Endothelial cell of umbilical vein (primary cell): ENCODE data around the gene ELAC1. TPM values are rescaled to one million over a fixed set of nuclear protein-coding genes. Genes with fewer than 3 reads are reported as not detected.

Source experiments
- BruUV-seq: library from RNA; stranded (reverse); fragments of 400-500 nt; replicated peaks from 2 replicates; lab custom pipeline; 2021; lab: Mats Ljungman, UMichigan
- CTCF ChIA-PET: fragments of 300-600, 350-600 bp; sonication (Branson Sonifier 250); formaldehyde crosslinking; loops from one replicate; lab custom pipeline; 2021; ENCODE audit warnings: antibody characterized with exemption, inconsistent platforms; lab: Charles Lee
- POLR2A ChIA-PET: fragments of 300-600, 350-600 bp; sonication (Branson Sonifier 250); formaldehyde crosslinking; loops from one replicate; lab custom pipeline; 2021; ENCODE audit warnings: antibody characterized with exemption, inconsistent platforms; lab: Charles Lee
- DNase-seq: peaks from one replicate; pipeline ENCODE4 v3.0.0-alpha.2; 2011; ENCODE audit warnings: low read depth, low spot score
- FAIRE-seq: peaks from 2 replicates; lab custom pipeline; 2011; peaks lifted over from hg19 to GRCh38; lab: Jason Lieb, UNC
- H2AFZ ChIP-seq: 2 replicates; pipeline ENCODE4 v1.6.0; 2012; ENCODE audit warnings: low read depth, low read length, control low read depth, inconsistent platforms
- H3K27ac ChIP-seq: 2 replicates; pipeline ENCODE4 v1.5.1; 2011; ENCODE audit warnings: low read depth, mild to moderate bottlenecking, control low read depth, low read length, moderate library complexity; ENCODE audit not compliant: insufficient read depth
- H3K27me3 ChIP-seq, 2 experiments: 2 replicates each; pipeline versions ENCODE4 v1.6.0 to v1.6.1; 2011; ENCODE audit warnings: low read length in 2 of 2, mixed read lengths in 1 of 2; ENCODE audit not compliant: control insufficient read depth in 2 of 2, insufficient read depth in 2 of 2
- H3K36me3 ChIP-seq, 2 experiments: 2 replicates in 1 of 2; 3 replicates in 1 of 2; pipeline ENCODE4 v1.5.1; 2011; ENCODE audit warnings: low read length in 2 of 2, mild to moderate bottlenecking in 1 of 2, moderate library complexity in 1 of 2; ENCODE audit not compliant: control insufficient read depth in 2 of 2, insufficient read depth in 2 of 2; ENCODE audit errors: extremely low read depth in 1 of 2
- H3K4me1 ChIP-seq: 3 replicates; pipeline ENCODE4 v1.5.1; 2011; ENCODE audit warnings: mild to moderate bottlenecking, low read length; ENCODE audit not compliant: control insufficient read depth, insufficient read depth; ENCODE audit errors: extremely low read depth
- H3K4me2 ChIP-seq: 2 replicates; pipeline ENCODE4 v1.6.1; 2011; ENCODE audit warnings: low read length, control low read depth, mixed read lengths; ENCODE audit not compliant: insufficient read depth
- H3K4me3 ChIP-seq, 3 experiments: fragments of 200-600 bp in 1 of 3; sonication (generic), shearing (Covaris generic) in 1 of 3; replicated peaks in 1 of 3; 2 replicates each; pipeline ENCODE4 v1.5.1; 2011 to 2016; ENCODE audit warnings: control low read depth in 3 of 3, low read length in 3 of 3, mild to moderate bottlenecking in 2 of 3, inconsistent platforms in 1 of 3, low read depth in 1 of 3, moderate library complexity in 1 of 3; ENCODE audit not compliant: insufficient read depth in 1 of 3
- H3K79me2 ChIP-seq: 2 replicates; pipeline ENCODE4 v1.6.0; 2012; ENCODE audit warnings: low read length, inconsistent platforms; ENCODE audit not compliant: control insufficient read depth, insufficient read depth
- H3K9ac ChIP-seq: replicated peaks from 2 replicates; pipeline ENCODE3; 2011; ENCODE audit warnings: low read length, control low read depth; ENCODE audit not compliant: insufficient read depth; ENCODE audit errors: extremely low read depth
- H3K9me1 ChIP-seq: replicated peaks from 3 replicates; pipeline ENCODE4 v1.6.0; 2011; ENCODE audit warnings: mild to moderate bottlenecking, low read length; ENCODE audit not compliant: control insufficient read depth, insufficient read depth; ENCODE audit errors: extremely low read depth
- H3K9me3 ChIP-seq: replicated peaks from 2 replicates; pipeline ENCODE4 v1.5.1; 2012; ENCODE audit warnings: low read length, inconsistent platforms; ENCODE audit not compliant: control insufficient read depth, insufficient read depth
- H4K20me1 ChIP-seq: replicated peaks from 2 replicates; pipeline ENCODE3; 2011; ENCODE audit warnings: mild to moderate bottlenecking, low read length; ENCODE audit not compliant: control insufficient read depth, insufficient read depth; ENCODE audit errors: extremely low read depth
- EZH2 ChIP-seq: IDR thresholded peaks from 2 replicates; pipeline ENCODE4 v1.6.1; 2012; ENCODE audit warnings: borderline replicate concordance, low read depth, mild to moderate bottlenecking, moderate library complexity, low read length, inconsistent platforms; ENCODE audit not compliant: severe bottlenecking
- FOS ChIP-seq: IDR thresholded peaks from 2 replicates; pipeline ENCODE4 v1.6.1; 2011; ENCODE audit warnings: mild to moderate bottlenecking, low read length, moderate library complexity, borderline replicate concordance; ENCODE audit not compliant: insufficient read depth
- GATA2 ChIP-seq: IDR thresholded peaks from 2 replicates; pipeline ENCODE4 v1.7.0; 2011; ENCODE audit warnings: low read depth, mild to moderate bottlenecking, moderate library complexity, mixed read lengths, low read length; ENCODE audit not compliant: insufficient read length, insufficient read depth
- JUN ChIP-seq: IDR thresholded peaks from 2 replicates; pipeline ENCODE4 v1.6.1; 2011; ENCODE audit warnings: borderline replicate concordance, low read depth; ENCODE audit not compliant: insufficient read length, insufficient read depth
- MYC ChIP-seq: IDR thresholded peaks from one replicate; pipeline ENCODE4 v1.6.1; 2011; ENCODE audit warnings: mild to moderate bottlenecking, low read depth, low read length
- POLR2A ChIP-seq: IDR thresholded peaks from 2 replicates; pipeline ENCODE4 v1.6.1; 2012; ENCODE audit warnings: low read depth, mild to moderate bottlenecking, control low read depth, low read length
- POLR2AphosphoS5 ChIP-seq: IDR thresholded peaks from 2 replicates; pipeline ENCODE4 v1.6.1; 2012; ENCODE audit warnings: low read depth, mild to moderate bottlenecking, control low read depth, low read length, moderate library complexity; ENCODE audit not compliant: insufficient read depth
- dilution Hi-C: fragments of 300-500 bp; cut with MboI; formaldehyde crosslinking; loops from one replicate; pipeline ENCODE4 v1.15.0; 2019; ENCODE audit warnings: low sequenced_read_pairs; ENCODE audit not compliant: extremely low pct_ligation_motif_present
- intact Hi-C: fragments of 100-400 bp; cut with micrococcal nuclease; formaldehyde crosslinking; loops from one replicate; pipeline ENCODE4 v1.10.0; 2022
- polyA plus RNA-seq, 4 experiments: library from polyadenylated mRNA; depleted of rRNA in 3 of 4; stranded (reverse) in 3 of 4; unstranded in 1 of 4; fragments of >200 nt; gene quantifications; 2 replicates each; pipeline versions ENCODE4 v1.2.1 to v1.2.3, GENCODE V29; 2011 to 2012; ENCODE audit warnings: missing spikeins in 1 of 4
- total RNA-seq: library from RNA; stranded (reverse); gene quantifications from 2 replicates; pipeline ENCODE4 v1.2.3, GENCODE V29; 2021
- TF ChIP-seq, protein P1 (sequence below), 2 donors: IDR thresholded peaks; 1 replicate in 1 of 2; 2 replicates in 1 of 2; pipeline ENCODE4 v1.5.1; 2011; ENCODE audit warnings: low read length in 2 of 2, mild to moderate bottlenecking in 2 of 2, moderate library complexity in 2 of 2, control low read depth in 1 of 2, inconsistent platforms in 1 of 2, low read depth in 1 of 2; ENCODE audit not compliant: insufficient read depth in 1 of 2; ENCODE audit errors: extremely low read depth in 1 of 2
- TF ChIP-seq, protein P2 (sequence below): IDR thresholded peaks from 2 replicates; pipeline ENCODE4 v1.6.1; 2011; ENCODE audit not compliant: insufficient read depth, insufficient read length

ELAC1 gene
- total and polyA plus RNA-seq, 2 donors (not counting 3 experiments of a cell fraction or from before 2014, with no cell fraction given) = 3.6 to 7.6 TPM

DNA sequence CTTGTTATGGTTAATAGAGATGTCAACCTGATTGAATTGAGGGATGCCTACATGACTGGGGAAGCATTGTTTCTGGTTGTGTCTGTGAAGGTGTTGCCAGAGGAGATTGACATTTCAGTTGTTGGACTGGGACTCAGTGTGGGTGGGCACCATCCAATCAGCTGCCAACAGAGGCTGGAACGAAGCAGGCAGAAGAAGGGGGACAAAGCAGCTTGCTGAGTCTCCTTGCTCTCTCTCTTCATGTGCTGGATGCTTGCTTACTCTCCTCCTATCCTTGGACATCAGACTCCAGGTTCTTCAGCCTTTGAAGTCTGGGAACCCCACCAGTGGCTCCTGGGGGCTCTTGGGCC is 39.9 kb downstream of the ELAC1 start:
- CTCF ChIA-PET = no interaction called here
- no peak for TF ChIP-seq FOS
- TF ChIP-seq JUN = no peak
- TF ChIP-seq, protein P1, sequence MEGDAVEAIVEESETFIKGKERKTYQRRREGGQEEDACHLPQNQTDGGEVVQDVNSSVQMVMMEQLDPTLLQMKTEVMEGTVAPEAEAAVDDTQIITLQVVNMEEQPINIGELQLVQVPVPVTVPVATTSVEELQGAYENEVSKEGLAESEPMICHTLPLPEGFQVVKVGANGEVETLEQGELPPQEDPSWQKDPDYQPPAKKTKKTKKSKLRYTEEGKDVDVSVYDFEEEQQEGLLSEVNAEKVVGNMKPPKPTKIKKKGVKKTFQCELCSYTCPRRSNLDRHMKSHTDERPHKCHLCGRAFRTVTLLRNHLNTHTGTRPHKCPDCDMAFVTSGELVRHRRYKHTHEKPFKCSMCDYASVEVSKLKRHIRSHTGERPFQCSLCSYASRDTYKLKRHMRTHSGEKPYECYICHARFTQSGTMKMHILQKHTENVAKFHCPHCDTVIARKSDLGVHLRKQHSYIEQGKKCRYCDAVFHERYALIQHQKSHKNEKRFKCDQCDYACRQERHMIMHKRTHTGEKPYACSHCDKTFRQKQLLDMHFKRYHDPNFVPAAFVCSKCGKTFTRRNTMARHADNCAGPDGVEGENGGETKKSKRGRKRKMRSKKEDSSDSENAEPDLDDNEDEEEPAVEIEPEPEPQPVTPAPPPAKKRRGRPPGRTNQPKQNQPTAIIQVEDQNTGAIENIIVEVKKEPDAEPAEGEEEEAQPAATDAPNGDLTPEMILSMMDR (IDR thresholded peaks at IDR 0.05; ENCODE audit: extremely low read depth in 1 of 2, insufficient read depth in 1 of 2, low read depth in 1 of 2, low read length in 2 of 2) = no peak
- dilution Hi-C loops = no loop called here
- H4K20me1 ChIP-seq = no peaks in the 10 kb centered on the region
- H3K27ac ChIP-seq = no peak overlapping the region
- POLR2A ChIA-PET = no interaction called here
- H3K79me2 ChIP-seq = no peaks in the 10 kb centered on the region
- no peak overlapping the region for H3K4me2 ChIP-seq
- H2AFZ ChIP-seq = no peak overlapping the region
- H3K27me3 ChIP-seq = no peaks in the 10 kb centered on the region
- H3K4me1 ChIP-seq = no peaks in the 10 kb centered on the region
- no TSS peak for BruUV-seq
- no peak overlapping the region for H3K9ac ChIP-seq
- no peak overlapping the region for H3K4me3 ChIP-seq
- H3K9me3 ChIP-seq = no peaks in the 10 kb centered on the region
- H3K36me3 ChIP-seq = no peaks in the 10 kb centered on the region
- H3K9me1 ChIP-seq = no peaks in the 10 kb centered on the region
- FAIRE-seq (no peak), DNase-seq (no peak)
- intact Hi-C loops = no loop called here

DNA sequence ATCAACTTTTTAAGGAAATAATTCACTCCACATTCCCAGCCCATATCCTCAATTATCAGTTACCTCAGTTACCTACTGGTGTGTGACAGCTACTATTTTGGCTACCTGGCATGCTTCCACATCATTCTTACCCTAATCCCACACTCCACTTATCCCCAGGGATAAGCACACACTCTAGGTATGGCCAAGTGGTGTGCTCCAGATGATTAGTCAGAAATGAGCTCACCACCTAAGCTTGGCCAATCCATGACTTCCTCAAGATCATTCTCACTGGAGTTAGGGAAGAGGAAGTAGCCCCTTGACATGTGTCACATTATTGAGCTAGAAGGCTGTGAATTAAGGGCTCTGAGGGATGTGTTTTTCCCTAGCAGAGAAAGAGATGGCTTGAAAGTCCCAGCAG is 41.2 kb downstream of the ELAC1 start:
- ChIA-PET CTCF (interaction anchor here (0.7 to 1.3 kb wide), 4 partner anchors 8 to 21 kb away, joined by 3 read pairs; partner anchors contain the start of gene SMAD4), POLR2A (no interaction called here)
- Histone ChIP-seq H3K4me2 (no peak overlapping the region), H4K20me1 (no peaks in the 10 kb centered on the region), H3K9me3 (no peaks in the 10 kb centered on the region), H3K4me1 (no peaks in the 10 kb centered on the region), H3K27ac (no peak overlapping the region), H3K9ac (no peak overlapping the region), H3K9me1 (no peaks in the 10 kb centered on the region), H2AFZ (no peak overlapping the region), H3K4me3 (no peak overlapping the region), H3K27me3 (no peaks in the 10 kb centered on the region), H3K36me3 (no peaks in the 10 kb centered on the region), H3K79me2 (no peaks in the 10 kb centered on the region)
- intact Hi-C loops = no loop called here
- no peak for FAIRE-seq
- dilution Hi-C loops = no loop called here
- DNase-seq = no peak
- BruUV-seq = no TSS peak
- no peak for TF ChIP-seq GATA2
- TF ChIP-seq POLR2AphosphoS5 = no peak
- TF ChIP-seq, protein P2, sequence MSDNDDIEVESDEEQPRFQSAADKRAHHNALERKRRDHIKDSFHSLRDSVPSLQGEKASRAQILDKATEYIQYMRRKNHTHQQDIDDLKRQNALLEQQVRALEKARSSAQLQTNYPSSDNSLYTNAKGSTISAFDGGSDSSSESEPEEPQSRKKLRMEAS = no peak
- TF ChIP-seq, protein P1 (IDR thresholded peaks at IDR 0.05; ENCODE audit: extremely low read depth in 1 of 2, insufficient read depth in 1 of 2, low read depth in 1 of 2, low read length in 2 of 2) = no peak
- no peak for TF ChIP-seq MYC
- no peak for TF ChIP-seq JUN
- TF ChIP-seq POLR2A = no peak
- no peak for TF ChIP-seq EZH2
- TF ChIP-seq FOS = no peak
